Kidney (tissue), 14 donors: ENCODE measurements around the gene DCHS2. TPM values are rescaled to one million over a fixed set of nuclear protein-coding genes. Genes with fewer than 3 reads are reported as not detected.

ENCODE experiments used
- DNase-seq, 5 donors: peaks; one replicate each; pipeline ENCODE4 v3.0.0-alpha.2; 2013 to 2020
- FAIRE-seq: peaks from 2 replicates; lab custom pipeline; 2012; peaks lifted over from hg19 to GRCh38; lab: Jason Lieb, UNC
- H3K27ac ChIP-seq, 2 donors: one replicate each; pipeline ENCODE4 v1.7.0; 2013; ENCODE audit warnings: low read depth in 2 of 2, low read length in 2 of 2, inconsistent platforms in 1 of 2
- H3K27me3 ChIP-seq: one replicate; pipeline ENCODE4 v1.7.1; 2013; ENCODE audit warnings: low read length, inconsistent platforms; ENCODE audit not compliant: control insufficient read depth, insufficient read depth
- H3K36me3 ChIP-seq, 3 donors: one replicate each; pipeline versions ENCODE4 v1.7.0 to v1.7.1; 2013; ENCODE audit warnings: low read length in 3 of 3, control low read depth in 1 of 3, inconsistent platforms in 1 of 3; ENCODE audit not compliant: insufficient read depth in 3 of 3, control insufficient read depth in 2 of 3
- H3K4me1 ChIP-seq, 3 donors: one replicate each; pipeline versions ENCODE4 v1.7.0 to v1.7.1; 2013; ENCODE audit warnings: low read length in 3 of 3, inconsistent platforms in 1 of 3, low read depth in 1 of 3; ENCODE audit not compliant: control insufficient read depth in 2 of 3, insufficient read depth in 2 of 3
- H3K4me3 ChIP-seq, 3 donors: one replicate each; pipeline versions ENCODE4 v1.7.0 to v1.8.1; 2013; ENCODE audit warnings: low read length in 3 of 3, control low read depth in 1 of 3, inconsistent platforms in 1 of 3
- H3K9ac ChIP-seq, 3 donors: one replicate each; pipeline versions ENCODE4 v1.7.0 to v1.7.1; 2013; ENCODE audit warnings: low read length in 3 of 3, control low read depth in 1 of 3, inconsistent platforms in 1 of 3
- H3K9me3 ChIP-seq, 3 donors: one replicate each; pipeline versions ENCODE4 v1.7.0 to v1.7.1; 2013; ENCODE audit warnings: low read length in 3 of 3, control low read depth in 1 of 3, inconsistent platforms in 1 of 3; ENCODE audit not compliant: control insufficient read depth in 2 of 3, insufficient read depth in 1 of 3
- intact Hi-C: fragments of 100-400 bp; cut with DNase I; formaldehyde crosslinking; loops from one replicate; pipeline ENCODE4 v1.11.1; 2022
- polyA plus RNA-seq: library from polyadenylated mRNA; stranded (reverse); fragments of 350-450 nt; fragmentation: Illumina TruSeq; extraction: RNeasy Lipid Tissue Mini Kit (QIAGEN cat#74804); gene quantifications from one replicate; pipeline ENCODE4 v1.2.3, GENCODE V29; 2014; ENCODE audit warnings: low read depth, low replicate concordance; ENCODE audit not compliant: insufficient read depth
- total RNA-seq: library from RNA; stranded (reverse); fragmentation: NEBNext Ultra II Directional; extraction: Animal tissue kit (Norgen Biotek cat#: 25700); gene quantifications from one replicate; pipeline ENCODE4 v1.2.1, GENCODE V29; 2021
- TF ChIP-seq, protein P1 (sequence below): IDR thresholded peaks from 3 replicates; pipeline ENCODE4 v1.5.1; 2012; ENCODE audit warnings: mild to moderate bottlenecking, moderate library complexity, borderline replicate concordance; ENCODE audit not compliant: insufficient read depth; ENCODE audit errors: extremely low read depth
- donor health status: control.
- donor health status: control.
- donor health status: control.
- donor health status: control.
- donor health status: control.
- donor health status: DM: yes; HTN: yes; CAD: no.
- donor health status: Normal renal cell carcinoma (clear cell type).

Gene DCHS2
- total and polyA plus RNA-seq, 2 donors from 2014 or later: 0.47 TPM; not detected in 1

DNA sequence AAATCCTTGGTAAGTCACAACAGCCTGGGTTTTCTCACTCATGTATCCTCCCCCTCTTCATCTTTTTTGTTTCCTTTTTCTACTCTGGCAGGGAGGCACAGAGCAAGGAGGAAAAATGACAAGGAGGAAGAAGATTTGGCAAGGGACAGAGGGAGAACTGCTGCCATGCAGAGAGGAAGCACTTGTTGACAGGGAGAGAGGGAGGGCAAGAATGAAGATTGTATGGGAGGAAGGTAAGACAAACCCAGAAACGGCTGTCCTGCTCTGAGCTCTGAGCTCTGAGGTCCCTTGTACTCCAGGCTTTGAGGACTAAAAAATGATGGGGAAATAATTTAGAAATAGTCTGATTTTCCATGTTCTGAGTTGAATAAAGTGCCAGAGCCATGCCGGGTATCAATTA is 123.9 kb downstream of the DCHS2 start:
- intact Hi-C loops: no loop called here
- DNase-seq (no peak), FAIRE-seq (no peak)
- Histone ChIP-seq H3K9me3 (no peaks in the 10 kb centered on the region), H3K27me3 (no peaks in the 10 kb centered on the region), H3K4me1 (no peaks in the 10 kb centered on the region), H3K4me3 (no peak overlapping the region), H3K36me3 (no peaks in the 10 kb centered on the region), H3K27ac (no peak overlapping the region), H3K9ac (no peak overlapping the region)
- TF ChIP-seq, protein P1, sequence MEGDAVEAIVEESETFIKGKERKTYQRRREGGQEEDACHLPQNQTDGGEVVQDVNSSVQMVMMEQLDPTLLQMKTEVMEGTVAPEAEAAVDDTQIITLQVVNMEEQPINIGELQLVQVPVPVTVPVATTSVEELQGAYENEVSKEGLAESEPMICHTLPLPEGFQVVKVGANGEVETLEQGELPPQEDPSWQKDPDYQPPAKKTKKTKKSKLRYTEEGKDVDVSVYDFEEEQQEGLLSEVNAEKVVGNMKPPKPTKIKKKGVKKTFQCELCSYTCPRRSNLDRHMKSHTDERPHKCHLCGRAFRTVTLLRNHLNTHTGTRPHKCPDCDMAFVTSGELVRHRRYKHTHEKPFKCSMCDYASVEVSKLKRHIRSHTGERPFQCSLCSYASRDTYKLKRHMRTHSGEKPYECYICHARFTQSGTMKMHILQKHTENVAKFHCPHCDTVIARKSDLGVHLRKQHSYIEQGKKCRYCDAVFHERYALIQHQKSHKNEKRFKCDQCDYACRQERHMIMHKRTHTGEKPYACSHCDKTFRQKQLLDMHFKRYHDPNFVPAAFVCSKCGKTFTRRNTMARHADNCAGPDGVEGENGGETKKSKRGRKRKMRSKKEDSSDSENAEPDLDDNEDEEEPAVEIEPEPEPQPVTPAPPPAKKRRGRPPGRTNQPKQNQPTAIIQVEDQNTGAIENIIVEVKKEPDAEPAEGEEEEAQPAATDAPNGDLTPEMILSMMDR: no peak

GRCh38 chr4:154366956-154367355 is 124.6 kb downstream of the DCHS2 start:
- FAIRE-seq: no peak
- H3K4me1 ChIP-seq: no peaks in the 10 kb centered on the region
- TF ChIP-seq, protein P1: no peak
- H3K9me3 ChIP-seq: no peaks in the 10 kb centered on the region
- H3K9ac ChIP-seq: no peak overlapping the region
- no peaks in the 10 kb centered on the region for H3K36me3 ChIP-seq
- H3K4me3 ChIP-seq: no peak overlapping the region
- no peak for DNase-seq
- intact Hi-C loops: no loop called here
- no peaks in the 10 kb centered on the region for H3K27me3 ChIP-seq
- H3K27ac ChIP-seq: no peak overlapping the region

DNA sequence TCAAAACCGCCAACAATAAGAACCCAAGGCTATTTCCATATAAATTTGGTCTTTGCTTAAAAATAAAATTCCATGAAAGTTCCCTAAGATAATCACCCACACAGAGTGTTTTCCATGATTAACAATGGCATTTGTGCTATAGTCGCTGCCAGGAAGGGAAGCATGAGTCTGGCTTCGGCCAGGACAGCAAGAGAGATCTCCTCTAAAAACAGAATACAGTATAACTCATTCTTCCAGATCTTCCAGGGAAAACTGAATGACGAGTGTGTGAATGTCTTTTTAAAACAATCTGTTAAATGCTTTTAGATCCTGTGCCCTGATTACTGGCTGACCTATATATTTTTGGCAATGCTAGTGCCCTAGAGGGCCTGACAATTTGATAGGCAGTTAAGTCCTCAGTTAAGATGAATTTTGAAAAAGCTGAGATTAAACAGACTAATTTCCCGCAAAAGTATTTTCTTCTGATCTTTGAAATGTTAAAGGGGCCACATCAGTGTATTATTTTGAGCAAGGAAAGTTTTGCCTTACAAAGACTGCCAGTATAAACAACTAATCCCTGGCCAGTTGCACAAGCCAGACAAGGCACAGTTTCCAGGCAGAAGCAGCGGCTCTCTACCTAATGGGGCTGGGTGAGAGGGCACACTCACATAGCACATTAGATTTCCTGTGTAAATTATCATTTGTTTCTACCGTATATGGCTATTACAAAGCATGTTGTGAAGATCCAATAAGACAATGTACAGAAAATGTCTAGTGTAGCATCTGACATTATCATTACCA is 127.3 kb downstream of the DCHS2 start:
- H3K36me3 ChIP-seq: no peaks in the 10 kb centered on the region
- H3K9me3 ChIP-seq: no peaks in the 10 kb centered on the region
- H3K27me3 ChIP-seq: no peaks in the 10 kb centered on the region
- DNase-seq (no peak), FAIRE-seq (no peak)
- TF ChIP-seq, protein P1: no peak
- no peak overlapping the region for H3K4me3 ChIP-seq
- intact Hi-C loops: no loop called here
- H3K9ac ChIP-seq: no peak overlapping the region
- H3K4me1 ChIP-seq: no peaks in the 10 kb centered on the region
- no peak overlapping the region for H3K27ac ChIP-seq
